ENCODE results near the gene LRP1B.

Gene LRP1B

GRCh38 chr2:141464995-141465394 is 665.8 kb downstream of the LRP1B start:
- Histone ChIP-seq H3K27me3 (ENCODE audit: control insufficient read depth in 1 of 2, insufficient read depth in 2 of 2, low read length in 2 of 2) (no peaks in the 10 kb centered on the region), H3K9ac (ENCODE audit: low read length in 2 of 2) (no peak overlapping the region), H3K4me1 (ENCODE audit: control insufficient read depth, insufficient read depth, low read length) (no peaks in the 10 kb centered on the region), H3K9me3 (ENCODE audit: control insufficient read depth in 2 of 2, low read length in 2 of 2) (no peaks in the 10 kb centered on the region), H3K36me3 (ENCODE audit: control insufficient read depth in 2 of 2, insufficient read depth in 2 of 2, low read length in 2 of 2) (no peaks in the 10 kb centered on the region), H3K27ac (ENCODE audit: low read length) (no peak overlapping the region), H3K4me3 (ENCODE audit: low read length in 2 of 2) (no peak overlapping the region)

GRCh38 chr2:141458351-141458750 is 672.5 kb downstream of the LRP1B start:
- H3K27ac ChIP-seq (ENCODE audit: low read length): no peak overlapping the region
- H3K36me3 ChIP-seq (ENCODE audit: control insufficient read depth in 2 of 2, insufficient read depth in 2 of 2, low read length in 2 of 2): no peaks in the 10 kb centered on the region
- H3K4me1 ChIP-seq (ENCODE audit: control insufficient read depth, insufficient read depth, low read length): no peaks in the 10 kb centered on the region
- H3K4me3 ChIP-seq (ENCODE audit: low read length in 2 of 2): no peak overlapping the region
- no peaks in the 10 kb centered on the region for H3K27me3 ChIP-seq (ENCODE audit: control insufficient read depth in 1 of 2, insufficient read depth in 2 of 2, low read length in 2 of 2)
- no peak overlapping the region for H3K9ac ChIP-seq (ENCODE audit: low read length in 2 of 2)
- H3K9me3 ChIP-seq (ENCODE audit: control insufficient read depth in 2 of 2, low read length in 2 of 2): no peaks in the 10 kb centered on the region

GRCh38 chr2:141455877-141456276 is 674.9 kb downstream of the LRP1B start:
- Histone ChIP-seq H3K9ac (ENCODE audit: low read length in 2 of 2) (no peak overlapping the region), H3K9me3 (ENCODE audit: control insufficient read depth in 2 of 2, low read length in 2 of 2) (no peaks in the 10 kb centered on the region), H3K27me3 (ENCODE audit: control insufficient read depth in 1 of 2, insufficient read depth in 2 of 2, low read length in 2 of 2) (no peaks in the 10 kb centered on the region), H3K36me3 (ENCODE audit: control insufficient read depth in 2 of 2, insufficient read depth in 2 of 2, low read length in 2 of 2) (no peaks in the 10 kb centered on the region), H3K4me3 (ENCODE audit: low read length in 2 of 2) (no peak overlapping the region), H3K4me1 (ENCODE audit: control insufficient read depth, insufficient read depth, low read length) (no peaks in the 10 kb centered on the region), H3K27ac (ENCODE audit: low read length) (no peak overlapping the region)

DNA sequence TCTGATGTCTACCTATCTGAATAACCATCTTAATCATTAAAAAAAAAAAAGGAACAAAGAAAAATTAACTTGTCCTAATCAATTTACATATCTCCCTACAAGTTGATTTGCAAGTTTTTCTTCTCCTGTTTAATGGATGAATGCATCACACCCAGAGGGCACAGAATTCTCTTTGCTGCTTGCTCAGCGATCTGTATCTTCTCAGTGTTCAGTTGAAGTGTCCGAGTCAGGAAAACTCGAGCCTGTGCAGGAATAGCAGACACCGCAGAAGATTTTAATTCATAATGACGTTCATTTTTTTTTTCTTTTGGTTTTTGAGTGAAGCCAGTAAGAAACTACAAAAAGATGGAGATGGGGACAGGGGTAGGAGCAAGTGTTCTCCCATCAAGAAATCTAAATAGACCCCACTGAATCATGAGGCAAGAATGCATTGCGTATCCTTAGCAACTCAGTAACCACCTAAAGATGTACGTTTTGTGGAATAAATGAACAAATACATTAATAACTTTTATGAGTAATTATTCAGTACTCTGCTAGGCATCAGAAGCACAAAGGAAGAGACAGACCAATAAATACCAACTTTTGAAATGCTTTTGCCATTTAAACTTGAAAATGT is 675.5 kb downstream of the LRP1B start:
- Histone ChIP-seq H3K4me3 (ENCODE audit: low read length in 2 of 2) (no peak overlapping the region), H3K27ac (ENCODE audit: low read length) (no peak overlapping the region), H3K36me3 (ENCODE audit: control insufficient read depth in 2 of 2, insufficient read depth in 2 of 2, low read length in 2 of 2) (no peaks in the 10 kb centered on the region), H3K9me3 (ENCODE audit: control insufficient read depth in 2 of 2, low read length in 2 of 2) (no peaks in the 10 kb centered on the region), H3K27me3 (ENCODE audit: control insufficient read depth in 1 of 2, insufficient read depth in 2 of 2, low read length in 2 of 2) (no peaks in the 10 kb centered on the region), H3K4me1 (ENCODE audit: control insufficient read depth, insufficient read depth, low read length) (no peaks in the 10 kb centered on the region), H3K9ac (ENCODE audit: low read length in 2 of 2) (no peak overlapping the region)

DNA sequence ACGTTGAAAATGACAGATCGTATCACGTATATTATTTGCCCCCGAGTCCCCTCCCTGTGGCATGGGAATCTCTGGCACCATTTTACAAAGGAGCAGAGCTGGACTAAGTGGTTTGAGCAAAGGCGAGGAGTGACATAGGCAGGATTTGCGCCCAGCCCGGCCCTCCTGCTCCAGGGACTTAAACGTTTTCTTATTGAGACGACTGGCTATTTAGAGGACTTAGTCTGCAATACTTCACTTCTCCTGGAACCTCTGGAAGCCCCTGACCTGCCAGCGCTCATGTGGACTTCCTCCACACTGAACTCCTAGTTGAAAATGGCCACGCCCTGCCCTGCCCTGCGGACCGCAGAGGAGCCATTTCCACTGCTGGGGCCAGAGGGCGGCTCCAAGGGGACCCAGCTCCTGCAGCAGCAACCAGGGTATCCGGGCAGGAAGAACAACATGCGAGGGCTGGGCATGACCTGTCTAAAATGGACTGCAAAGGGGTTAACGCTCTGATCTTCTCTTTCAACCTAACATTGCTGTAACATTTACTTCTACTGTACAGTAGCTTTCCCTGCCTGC is 690.7 kb downstream of the LRP1B start:
- H3K36me3 ChIP-seq (ENCODE audit: control insufficient read depth in 2 of 2, insufficient read depth in 2 of 2, low read length in 2 of 2): no peaks in the 10 kb centered on the region
- H3K4me1 ChIP-seq (ENCODE audit: control insufficient read depth, insufficient read depth, low read length): no peaks in the 10 kb centered on the region
- no peak overlapping the region for H3K9ac ChIP-seq (ENCODE audit: low read length in 2 of 2)
- no peak overlapping the region for H3K4me3 ChIP-seq (ENCODE audit: low read length in 2 of 2)
- H3K9me3 ChIP-seq (ENCODE audit: control insufficient read depth in 2 of 2, low read length in 2 of 2): no peaks in the 10 kb centered on the region
- no peak overlapping the region for H3K27ac ChIP-seq (ENCODE audit: low read length)
- H3K27me3 ChIP-seq (ENCODE audit: control insufficient read depth in 1 of 2, insufficient read depth in 2 of 2, low read length in 2 of 2): no peaks in the 10 kb centered on the region

GRCh38 chr2:141439524-141439923 is 691.3 kb downstream of the LRP1B start:
- H3K4me1 ChIP-seq (ENCODE audit: control insufficient read depth, insufficient read depth, low read length): no peaks in the 10 kb centered on the region
- H3K27me3 ChIP-seq (ENCODE audit: control insufficient read depth in 1 of 2, insufficient read depth in 2 of 2, low read length in 2 of 2): no peaks in the 10 kb centered on the region
- no peaks in the 10 kb centered on the region for H3K36me3 ChIP-seq (ENCODE audit: control insufficient read depth in 2 of 2, insufficient read depth in 2 of 2, low read length in 2 of 2)
- H3K4me3 ChIP-seq (ENCODE audit: low read length in 2 of 2): no peak overlapping the region
- no peak overlapping the region for H3K9ac ChIP-seq (ENCODE audit: low read length in 2 of 2)
- no peaks in the 10 kb centered on the region for H3K9me3 ChIP-seq (ENCODE audit: control insufficient read depth in 2 of 2, low read length in 2 of 2)
- H3K27ac ChIP-seq (ENCODE audit: low read length): no peak overlapping the region

GRCh38 chr2:141438536-141438935 is 692.3 kb downstream of the LRP1B start:
- Histone ChIP-seq H3K9ac (ENCODE audit: low read length in 2 of 2) (no peak overlapping the region), H3K4me3 (ENCODE audit: low read length in 2 of 2) (no peak overlapping the region), H3K4me1 (ENCODE audit: control insufficient read depth, insufficient read depth, low read length) (no peaks in the 10 kb centered on the region), H3K36me3 (ENCODE audit: control insufficient read depth in 2 of 2, insufficient read depth in 2 of 2, low read length in 2 of 2) (no peaks in the 10 kb centered on the region), H3K9me3 (ENCODE audit: control insufficient read depth in 2 of 2, low read length in 2 of 2) (no peaks in the 10 kb centered on the region), H3K27ac (ENCODE audit: low read length) (no peak overlapping the region), H3K27me3 (ENCODE audit: control insufficient read depth in 1 of 2, insufficient read depth in 2 of 2, low read length in 2 of 2) (no peaks in the 10 kb centered on the region)

DNA sequence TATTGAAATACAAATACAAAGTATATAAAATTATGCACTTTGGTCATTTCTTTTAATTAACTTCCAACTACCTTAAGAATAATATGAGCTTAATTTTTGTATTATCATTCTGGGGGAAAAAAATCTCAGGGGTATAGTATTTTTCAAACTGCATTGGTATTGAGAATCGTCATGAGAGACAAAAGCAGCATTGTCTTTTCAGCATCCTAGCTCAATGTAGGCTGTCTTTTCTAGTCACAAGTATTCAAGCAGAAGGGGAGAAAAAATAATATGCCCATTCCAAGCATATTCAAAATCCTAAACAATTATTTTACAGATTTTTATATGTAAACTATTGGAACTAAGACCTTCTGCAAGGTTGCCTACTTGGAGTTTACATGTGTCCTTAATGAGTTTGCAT is 693.3 kb downstream of the LRP1B start:
- no peak overlapping the region for H3K9ac ChIP-seq (ENCODE audit: low read length in 2 of 2)
- H3K9me3 ChIP-seq (ENCODE audit: control insufficient read depth in 2 of 2, low read length in 2 of 2): no peaks in the 10 kb centered on the region
- no peak overlapping the region for H3K4me3 ChIP-seq (ENCODE audit: low read length in 2 of 2)
- no peaks in the 10 kb centered on the region for H3K27me3 ChIP-seq (ENCODE audit: control insufficient read depth in 1 of 2, insufficient read depth in 2 of 2, low read length in 2 of 2)
- H3K36me3 ChIP-seq (ENCODE audit: control insufficient read depth in 2 of 2, insufficient read depth in 2 of 2, low read length in 2 of 2): no peaks in the 10 kb centered on the region
- H3K4me1 ChIP-seq (ENCODE audit: control insufficient read depth, insufficient read depth, low read length): no peaks in the 10 kb centered on the region
- no peak overlapping the region for H3K27ac ChIP-seq (ENCODE audit: low read length)

DNA sequence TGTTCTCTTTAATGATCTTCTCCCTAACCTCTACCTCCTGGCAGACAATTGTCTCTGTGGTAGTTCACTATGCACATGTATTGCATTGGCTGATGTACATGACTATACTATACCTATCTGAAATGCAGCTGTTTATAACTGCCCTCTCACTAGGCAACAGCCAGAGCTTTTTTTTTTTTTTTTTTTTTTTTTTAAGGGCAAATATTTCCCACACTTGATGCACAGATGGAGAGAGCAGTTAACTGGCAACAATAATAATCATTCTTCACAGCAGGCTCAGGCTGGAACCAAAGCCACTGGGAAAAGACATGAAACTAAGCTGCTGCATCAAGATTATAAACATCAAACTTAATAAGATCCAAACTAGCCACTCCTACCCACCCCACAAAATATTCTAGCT is 707.7 kb downstream of the LRP1B start:
- Histone ChIP-seq H3K36me3 (ENCODE audit: control insufficient read depth in 2 of 2, insufficient read depth in 2 of 2, low read length in 2 of 2) (no peaks in the 10 kb centered on the region), H3K4me1 (ENCODE audit: control insufficient read depth, insufficient read depth, low read length) (no peaks in the 10 kb centered on the region), H3K9me3 (ENCODE audit: control insufficient read depth in 2 of 2, low read length in 2 of 2) (no peaks in the 10 kb centered on the region), H3K27me3 (ENCODE audit: control insufficient read depth in 1 of 2, insufficient read depth in 2 of 2, low read length in 2 of 2) (no peaks in the 10 kb centered on the region), H3K27ac (ENCODE audit: low read length) (no peak overlapping the region), H3K9ac (ENCODE audit: low read length in 2 of 2) (no peak overlapping the region), H3K4me3 (ENCODE audit: low read length in 2 of 2) (no peak overlapping the region)

DNA sequence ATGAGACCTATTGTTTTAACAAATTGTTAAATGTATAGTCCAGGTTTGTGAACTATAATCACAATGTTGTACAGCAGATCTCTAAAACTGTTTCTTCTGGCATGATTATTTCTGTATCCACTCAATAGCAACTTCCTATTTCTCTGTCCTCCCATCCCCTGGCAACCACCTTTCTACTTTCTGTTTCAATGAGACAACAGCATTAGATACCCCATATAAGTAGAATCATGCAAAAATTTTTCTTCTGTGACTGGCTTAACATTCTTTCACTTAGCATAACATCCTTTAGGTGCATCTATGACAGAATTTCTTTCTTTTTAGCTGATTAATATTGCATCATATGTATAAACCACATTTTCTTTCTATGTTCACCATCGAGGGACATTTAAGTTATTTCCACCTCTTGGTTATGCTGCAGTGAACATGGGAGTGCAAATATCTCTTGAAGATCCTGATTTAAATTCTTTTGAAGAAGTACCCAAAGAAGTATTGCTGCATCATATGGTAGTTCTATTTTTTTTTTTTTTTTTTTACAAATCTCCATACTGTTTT is 713.5 kb downstream of the LRP1B start:
- no peak overlapping the region for H3K4me3 ChIP-seq (ENCODE audit: low read length in 2 of 2)
- no peaks in the 10 kb centered on the region for H3K4me1 ChIP-seq (ENCODE audit: control insufficient read depth, insufficient read depth, low read length)
- no peaks in the 10 kb centered on the region for H3K36me3 ChIP-seq (ENCODE audit: control insufficient read depth in 2 of 2, insufficient read depth in 2 of 2, low read length in 2 of 2)
- no peaks in the 10 kb centered on the region for H3K27me3 ChIP-seq (ENCODE audit: control insufficient read depth in 1 of 2, insufficient read depth in 2 of 2, low read length in 2 of 2)
- H3K9me3 ChIP-seq (ENCODE audit: control insufficient read depth in 2 of 2, low read length in 2 of 2): no peaks in the 10 kb centered on the region
- H3K27ac ChIP-seq (ENCODE audit: low read length): no peak overlapping the region
- no peak overlapping the region for H3K9ac ChIP-seq (ENCODE audit: low read length in 2 of 2)

GRCh38 chr2:141411419-141411818 is 719.4 kb downstream of the LRP1B start:
- Histone ChIP-seq H3K36me3 (ENCODE audit: control insufficient read depth in 2 of 2, insufficient read depth in 2 of 2, low read length in 2 of 2) (no peaks in the 10 kb centered on the region), H3K27me3 (ENCODE audit: control insufficient read depth in 1 of 2, insufficient read depth in 2 of 2, low read length in 2 of 2) (no peaks in the 10 kb centered on the region), H3K9ac (ENCODE audit: low read length in 2 of 2) (no peak overlapping the region), H3K4me1 (ENCODE audit: control insufficient read depth, insufficient read depth, low read length) (no peaks in the 10 kb centered on the region), H3K4me3 (ENCODE audit: low read length in 2 of 2) (no peak overlapping the region), H3K9me3 (ENCODE audit: control insufficient read depth in 2 of 2, low read length in 2 of 2) (no peaks in the 10 kb centered on the region), H3K27ac (ENCODE audit: low read length) (no peak overlapping the region)

Measured in stomach smooth muscle (tissue), 2 donors.